Mucosa of descending colon (tissue), 3 donors: ENCODE results near the gene FAM193B. TPM values are rescaled to one million over a fixed set of nuclear protein-coding genes. Genes with fewer than 3 reads are reported as not detected.

ENCODE experiments used
- ATAC-seq: fragments of 200-7000 bp; cut with Tn5 transposase; one replicate; pipeline ENCODE4 v1.9.1; 2020; ENCODE audit warnings: mild to moderate bottlenecking, moderate library complexity
- DNase-seq, 3 donors: peaks; one replicate each; pipeline ENCODE4 v3.0.0-alpha.2; 2020
- H3K36me3 ChIP-seq: fragments of 200-600 bp; one replicate; pipeline ENCODE4 v1.8.0; 2021; ENCODE audit warnings: low read depth, mild to moderate bottlenecking
- H3K4me1 ChIP-seq: fragments of 200-600 bp; one replicate; pipeline ENCODE4 v1.8.0; 2021; ENCODE audit warnings: low read depth, mild to moderate bottlenecking
- H3K4me3 ChIP-seq: fragments of 200-600 bp; one replicate; pipeline ENCODE4 v1.8.0; 2021; ENCODE audit warnings: mild to moderate bottlenecking
- H3K9me3 ChIP-seq: fragments of 200-600 bp; one replicate; pipeline ENCODE4 v1.8.0; 2021; ENCODE audit warnings: mild to moderate bottlenecking
- intact Hi-C, 2 donors: fragments of 100-400 bp; cut with DNase I in 1 of 2; cut with micrococcal nuclease in 1 of 2; formaldehyde crosslinking; loops; one replicate each; pipeline versions ENCODE4 v1.11.0 to v1.11.1; 2022; cut with DNase I, micrococcal nuclease
- total RNA-seq, 3 donors: library from RNA; stranded (reverse); fragmentation: NEBNext Ultra II Directional in 2 of 3; extraction: Animal tissue kit (Norgen Biotek cat#: 25700) in 2 of 3; gene quantifications; one replicate each; pipeline versions ENCODE4 v1.2.1 to v1.2.4, GENCODE V29; 2021 to 2023
- TF ChIP-seq, protein P1 (sequence below): fragments of 200-600 bp; IDR thresholded peaks from one replicate; pipeline ENCODE4 v1.8.0; 2022; ENCODE audit warnings: antibody characterized with exemption, mild to moderate bottlenecking
- donor health status: DM: no; HTN: no; CAD: no; lungs with moderate emphysema.
- donor health status: DM: no; HTN: no; CAD: no.
- donor health status: DM: no; HTN: yes; CAD: no.

Gene FAM193B
- total RNA-seq, 3 donors from 2014 or later = 57.7 to 83.9 (median 75.2) TPM

DNA sequence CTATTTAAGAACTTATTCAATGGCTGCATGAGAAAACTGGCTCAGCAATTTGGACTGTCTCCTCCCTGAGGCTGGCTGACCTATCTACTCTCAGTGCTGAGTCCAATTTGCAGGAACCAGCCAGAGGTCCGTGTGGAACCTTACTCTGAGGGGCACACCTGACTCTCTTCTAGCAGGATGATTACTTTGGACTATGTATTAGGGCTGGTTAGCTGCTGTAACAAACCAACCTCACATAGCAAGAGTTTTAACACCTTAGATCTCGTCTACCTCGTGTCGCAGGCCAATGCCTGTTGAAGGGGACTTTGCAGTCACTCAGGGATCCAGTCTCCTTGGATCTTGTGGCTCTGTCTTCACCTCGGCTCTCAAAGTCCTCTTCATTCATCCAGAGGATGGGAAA is 3.4 kb upstream of the FAM193B start:
- no peaks in the 10 kb centered on the region for H3K36me3 ChIP-seq
- DNase-seq (no peak), ATAC-seq (no peak)
- TF ChIP-seq, protein P1, sequence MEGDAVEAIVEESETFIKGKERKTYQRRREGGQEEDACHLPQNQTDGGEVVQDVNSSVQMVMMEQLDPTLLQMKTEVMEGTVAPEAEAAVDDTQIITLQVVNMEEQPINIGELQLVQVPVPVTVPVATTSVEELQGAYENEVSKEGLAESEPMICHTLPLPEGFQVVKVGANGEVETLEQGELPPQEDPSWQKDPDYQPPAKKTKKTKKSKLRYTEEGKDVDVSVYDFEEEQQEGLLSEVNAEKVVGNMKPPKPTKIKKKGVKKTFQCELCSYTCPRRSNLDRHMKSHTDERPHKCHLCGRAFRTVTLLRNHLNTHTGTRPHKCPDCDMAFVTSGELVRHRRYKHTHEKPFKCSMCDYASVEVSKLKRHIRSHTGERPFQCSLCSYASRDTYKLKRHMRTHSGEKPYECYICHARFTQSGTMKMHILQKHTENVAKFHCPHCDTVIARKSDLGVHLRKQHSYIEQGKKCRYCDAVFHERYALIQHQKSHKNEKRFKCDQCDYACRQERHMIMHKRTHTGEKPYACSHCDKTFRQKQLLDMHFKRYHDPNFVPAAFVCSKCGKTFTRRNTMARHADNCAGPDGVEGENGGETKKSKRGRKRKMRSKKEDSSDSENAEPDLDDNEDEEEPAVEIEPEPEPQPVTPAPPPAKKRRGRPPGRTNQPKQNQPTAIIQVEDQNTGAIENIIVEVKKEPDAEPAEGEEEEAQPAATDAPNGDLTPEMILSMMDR = no peak
- H3K9me3 ChIP-seq = peaks cover 5% of the 10 kb centered on the region
- H3K4me1 ChIP-seq = peaks cover 7% of the 10 kb centered on the region
- no peak overlapping the region for H3K4me3 ChIP-seq
- intact Hi-C loops = no loop called here

- ATAC-seq (peak; percentile 45), DNase-seq (peak in 1 of 3 donors; percentile 43)
- Histone ChIP-seq H3K9me3 (peaks cover 5% of the 10 kb centered on the region), H3K4me1 (peaks cover 8% of the 10 kb centered on the region), H3K36me3 (no peaks in the 10 kb centered on the region), H3K4me3 (no peak overlapping the region)
- intact Hi-C loops = no loop called here
- TF ChIP-seq, protein P1 = no peak
Observed at GRCh38 chr5:177557041-177557647, 2.8 kb upstream of the FAM193B start.

- intact Hi-C loops = no loop called here
- peaks cover 8% of the 10 kb centered on the region for H3K4me1 ChIP-seq
- no peak for ATAC-seq
Observed at GRCh38 chr5:177555665-177556064, 1.3 kb upstream of the FAM193B start.

DNA sequence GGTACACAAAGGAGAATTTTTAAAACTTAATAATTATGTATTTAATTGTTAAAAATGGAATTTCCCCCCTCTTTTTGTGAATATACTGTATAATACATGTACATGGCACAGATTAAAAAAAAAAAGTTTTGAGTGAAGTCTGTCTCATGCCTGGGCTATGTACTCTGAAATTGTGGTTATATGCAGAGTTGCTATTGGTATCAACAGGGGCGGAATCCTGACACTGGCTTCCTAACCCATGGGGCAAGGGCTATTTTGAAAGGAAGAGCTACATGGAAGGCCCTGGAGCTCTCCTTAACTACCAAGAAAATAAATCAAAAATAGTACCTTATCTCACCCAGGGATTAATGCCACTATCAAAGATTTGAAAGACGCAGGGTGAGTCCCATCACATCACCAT is 865 bp upstream of the FAM193B start:
- TF ChIP-seq, protein P1 = no peak
- Histone ChIP-seq H3K36me3 (no peaks in the 10 kb centered on the region), H3K4me3 (no peak overlapping the region), H3K9me3 (no peaks in the 10 kb centered on the region), H3K4me1 (peaks cover 8% of the 10 kb centered on the region)
- ATAC-seq (no peak), DNase-seq (no peak)
- intact Hi-C loops = no loop called here

More at GRCh38 chr5:177555665-177556064, 1.3 kb upstream of the FAM193B start:
- TF ChIP-seq, protein P1 = no peak
- no peak for DNase-seq
- no peak overlapping the region for H3K4me3 ChIP-seq
- no peaks in the 10 kb centered on the region for H3K9me3 ChIP-seq
- no peaks in the 10 kb centered on the region for H3K36me3 ChIP-seq

DNA sequence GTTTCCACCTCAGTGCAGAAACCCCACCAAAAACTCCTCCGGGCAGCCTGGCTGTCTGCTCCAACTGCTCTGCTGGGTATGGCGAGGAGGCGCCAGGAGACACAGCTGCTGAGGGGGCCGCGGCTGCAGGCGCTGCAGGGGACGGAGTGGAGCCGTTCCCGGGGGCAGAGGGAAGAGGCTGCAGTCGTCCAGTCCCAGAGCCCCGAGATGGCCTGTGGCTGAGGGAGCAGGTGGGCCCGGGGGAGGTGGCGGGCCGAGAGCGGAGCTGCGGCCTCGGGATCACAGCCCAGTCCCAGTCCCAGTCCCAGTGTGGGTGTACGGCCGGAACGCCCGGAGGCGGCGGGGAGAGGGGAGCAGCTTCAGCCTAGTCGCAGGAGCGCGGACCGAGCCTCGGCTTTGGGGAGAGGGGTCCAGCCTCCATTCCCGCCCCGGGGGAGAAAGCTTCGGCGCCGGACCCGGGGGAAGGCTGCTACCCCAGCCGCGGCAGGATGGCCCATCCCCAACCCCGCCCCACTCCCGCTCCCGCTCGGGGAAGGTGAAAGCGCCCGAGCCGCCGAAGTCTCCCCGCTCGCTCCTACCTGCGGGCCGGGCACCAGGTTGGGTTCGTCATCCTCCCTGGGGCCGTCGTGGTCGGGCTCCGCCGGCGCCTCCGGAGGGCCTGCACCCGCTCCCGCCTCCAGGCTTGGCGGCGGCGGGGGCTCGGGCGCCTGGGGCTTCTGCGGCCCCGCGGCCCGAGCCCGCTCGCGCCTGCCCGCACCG is 513 bp downstream of the FAM193B start:
- peak overlapping the region; percentile 86 for H3K4me3 ChIP-seq
- no peaks in the 10 kb centered on the region for H3K9me3 ChIP-seq
- peaks cover 8% of the 10 kb centered on the region for H3K4me1 ChIP-seq
- DNase-seq (peak; percentile 53 to 77 (median 76)), ATAC-seq (peak; percentile 66)
- intact Hi-C loops = no loop called here
- no peaks in the 10 kb centered on the region for H3K36me3 ChIP-seq
- TF ChIP-seq, protein P1 = no peak
